ENCODE results near the gene KNDC1. TPM values are rescaled to one million over a fixed set of nuclear protein-coding genes. Genes with fewer than 3 reads are reported as not detected.

KNDC1 gene
- total RNA-seq, 1 experiment from 2014 or later, result 1.7 TPM

- H3K9me3 ChIP-seq (ENCODE audit: insufficient read depth, low read depth), result no peaks in the 10 kb centered on the region
- CTCF ChIA-PET, result no interaction called here
- no peak overlapping the region for H3K4me2 ChIP-seq
- no peak for DNase-seq
- peaks cover 32% of the 10 kb centered on the region; the same call in 1 of the 2 replicates for H3K27me3 ChIP-seq (ENCODE audit: insufficient read depth, low read depth)
- no peaks in the 10 kb centered on the region for H4K20me1 ChIP-seq (ENCODE audit: insufficient read depth)
- H3K4me3 ChIP-seq, result no peak overlapping the region
- H3F3A ChIP-seq (ENCODE audit: insufficient read depth, low read depth), result no peaks in the 10 kb centered on the region
- H2AFZ ChIP-seq, result no peak overlapping the region
- no peaks in the 10 kb centered on the region for H3K36me3 ChIP-seq (ENCODE audit: low read depth)
- H3K9me2 ChIP-seq (ENCODE audit: insufficient read depth), result no peaks in the 10 kb centered on the region
- no TSS peak for BruUV-seq (replicated peaks)
- H3K4me1 ChIP-seq (replicated peaks; ENCODE audit: insufficient read depth), result no peaks in the 10 kb centered on the region
- no peaks in the 10 kb centered on the region for H3K79me2 ChIP-seq (ENCODE audit: low read depth)
- intact Hi-C loops (cut with micrococcal nuclease; ENCODE audit: unreplicated experiment), result no loop called here
- H3K27ac ChIP-seq, result no peak overlapping the region
- POLR2A ChIA-PET (ENCODE audit: unreplicated experiment), result no interaction called here
- TF ChIP-seq, protein P1, sequence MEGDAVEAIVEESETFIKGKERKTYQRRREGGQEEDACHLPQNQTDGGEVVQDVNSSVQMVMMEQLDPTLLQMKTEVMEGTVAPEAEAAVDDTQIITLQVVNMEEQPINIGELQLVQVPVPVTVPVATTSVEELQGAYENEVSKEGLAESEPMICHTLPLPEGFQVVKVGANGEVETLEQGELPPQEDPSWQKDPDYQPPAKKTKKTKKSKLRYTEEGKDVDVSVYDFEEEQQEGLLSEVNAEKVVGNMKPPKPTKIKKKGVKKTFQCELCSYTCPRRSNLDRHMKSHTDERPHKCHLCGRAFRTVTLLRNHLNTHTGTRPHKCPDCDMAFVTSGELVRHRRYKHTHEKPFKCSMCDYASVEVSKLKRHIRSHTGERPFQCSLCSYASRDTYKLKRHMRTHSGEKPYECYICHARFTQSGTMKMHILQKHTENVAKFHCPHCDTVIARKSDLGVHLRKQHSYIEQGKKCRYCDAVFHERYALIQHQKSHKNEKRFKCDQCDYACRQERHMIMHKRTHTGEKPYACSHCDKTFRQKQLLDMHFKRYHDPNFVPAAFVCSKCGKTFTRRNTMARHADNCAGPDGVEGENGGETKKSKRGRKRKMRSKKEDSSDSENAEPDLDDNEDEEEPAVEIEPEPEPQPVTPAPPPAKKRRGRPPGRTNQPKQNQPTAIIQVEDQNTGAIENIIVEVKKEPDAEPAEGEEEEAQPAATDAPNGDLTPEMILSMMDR (conservative IDR thresholded peaks at IDR 0.05), result no peak
- TF ChIP-seq EZH2 (IDR thresholded peaks at IDR 0.05; ENCODE audit: low read depth), result no peak
These were observed 58.0 kb downstream of the KNDC1 start for GRCh38 chr10:133217800-133218589.

DNA sequence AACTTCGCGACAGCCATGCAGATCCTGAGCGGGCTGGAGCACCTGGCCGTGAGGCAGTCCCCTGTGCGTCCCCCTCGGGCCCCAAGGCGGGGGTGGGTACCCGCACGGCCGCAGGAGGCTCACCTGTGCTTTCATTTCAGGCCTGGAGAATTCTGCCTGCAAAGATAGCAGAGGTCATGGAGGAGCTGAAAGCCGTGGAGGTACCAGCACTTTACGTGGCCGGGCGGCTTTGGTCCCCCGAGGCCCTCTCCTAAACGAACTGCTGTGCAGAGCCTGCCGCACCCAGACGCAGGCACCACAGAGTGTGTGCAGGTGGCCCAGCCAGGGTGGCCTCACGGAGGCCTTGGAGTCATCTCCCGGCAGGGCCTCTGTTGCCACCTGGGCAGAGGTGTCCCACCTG, 58.9 kb downstream of the KNDC1 start:
- Histone ChIP-seq H3K9me3 (ENCODE audit: insufficient read depth, low read depth) (no peaks in the 10 kb centered on the region), H3K79me2 (ENCODE audit: low read depth) (no peaks in the 10 kb centered on the region), H2AFZ (no peak overlapping the region), H3K4me2 (no peak overlapping the region), H3F3A (ENCODE audit: insufficient read depth, low read depth) (no peaks in the 10 kb centered on the region), H3K4me3 (no peak overlapping the region), H3K27ac (no peak overlapping the region), H4K20me1 (ENCODE audit: insufficient read depth) (no peaks in the 10 kb centered on the region), H3K4me1 (replicated peaks; ENCODE audit: insufficient read depth) (no peaks in the 10 kb centered on the region), H3K27me3 (ENCODE audit: insufficient read depth, low read depth) (peaks cover 27% of the 10 kb centered on the region), H3K9me2 (ENCODE audit: insufficient read depth) (no peaks in the 10 kb centered on the region), H3K36me3 (ENCODE audit: low read depth) (no peaks in the 10 kb centered on the region)
- TF ChIP-seq EZH2 (IDR thresholded peaks at IDR 0.05; ENCODE audit: low read depth), result no peak
- BruUV-seq (replicated peaks), result no TSS peak
- DNase-seq, result no peak
- ChIA-PET CTCF (no interaction called here), POLR2A (ENCODE audit: unreplicated experiment) (no interaction called here)
- intact Hi-C loops (cut with micrococcal nuclease; ENCODE audit: unreplicated experiment), result no loop called here

DNA sequence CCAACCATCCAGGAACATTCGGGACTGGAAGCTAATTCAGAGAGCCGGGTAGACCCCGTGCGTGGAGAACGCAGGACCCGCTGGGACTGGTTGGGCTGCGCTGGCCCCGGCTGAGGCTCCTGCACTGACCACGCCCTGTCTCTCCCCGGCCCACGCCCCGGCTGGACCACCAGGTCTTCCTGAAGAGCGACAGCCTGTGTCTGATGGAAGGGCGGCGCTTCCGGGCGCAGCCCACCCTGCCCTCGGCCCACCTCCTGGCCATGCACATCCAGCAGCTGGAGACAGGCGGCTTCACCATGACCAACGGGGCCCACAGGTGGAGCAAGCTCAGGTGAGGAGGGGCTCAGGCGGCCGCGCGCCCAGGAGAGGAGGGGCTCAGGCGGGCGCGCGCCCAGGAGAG, 59.8 kb downstream of the KNDC1 start:
- Histone ChIP-seq H3K79me2 (ENCODE audit: low read depth) (no peaks in the 10 kb centered on the region), H3K4me3 (no peak overlapping the region), H3K4me1 (replicated peaks; ENCODE audit: insufficient read depth) (no peaks in the 10 kb centered on the region), H2AFZ (no peak overlapping the region), H4K20me1 (ENCODE audit: insufficient read depth) (no peaks in the 10 kb centered on the region), H3K4me2 (no peak overlapping the region), H3K27me3 (ENCODE audit: insufficient read depth, low read depth) (peaks cover 33% of the 10 kb centered on the region), H3K9me3 (ENCODE audit: insufficient read depth, low read depth) (no peaks in the 10 kb centered on the region), H3K9me2 (ENCODE audit: insufficient read depth) (no peaks in the 10 kb centered on the region), H3K36me3 (ENCODE audit: low read depth) (no peaks in the 10 kb centered on the region), H3K27ac (no peak overlapping the region), H3F3A (ENCODE audit: insufficient read depth, low read depth) (no peaks in the 10 kb centered on the region)
- DNase-seq, result no peak
- CTCF ChIA-PET, result no interaction called here
- POLR2A ChIA-PET (ENCODE audit: unreplicated experiment), result no interaction called here
- BruUV-seq (replicated peaks), result no TSS peak
- TF ChIP-seq, protein P1 (conservative IDR thresholded peaks at IDR 0.05), result no peak
- no peak for TF ChIP-seq EZH2 (IDR thresholded peaks at IDR 0.05; ENCODE audit: low read depth)
- intact Hi-C loops (cut with micrococcal nuclease; ENCODE audit: unreplicated experiment), result loop anchor here (10.0 kb wide), 1 partner anchor 65 kb away; no protein-coding TSS in a partner anchor
